Endothelial cell (in vitro differentiated cells): ENCODE data around the gene KCNH2. TPM values are rescaled to one million over a fixed set of nuclear protein-coding genes. Genes with fewer than 3 reads are reported as not detected.
"Not testable (repeated sequence)": the region's sequence is repeated elsewhere in the genome, so short reads cannot be mapped to it uniquely, and the experiment has no call there.

ENCODE experiments used
- DNase-seq: peaks from one replicate; pipeline ENCODE4 v3.0.0; 2021; ENCODE audit warnings: low spot score
- H3K27ac Mint-ChIP-seq: one replicate; pipeline ENCODE4 v1.8.0; 2021; ENCODE audit warnings: mixed read lengths, inconsistent platforms; ENCODE audit not compliant: unreplicated experiment
- H3K27me3 Mint-ChIP-seq: one replicate; pipeline ENCODE4 v1.8.0; 2021; ENCODE audit warnings: mild to moderate bottlenecking, moderate library complexity, mixed read lengths, inconsistent platforms; ENCODE audit not compliant: unreplicated experiment
- H3K36me3 Mint-ChIP-seq: one replicate; pipeline ENCODE4 v1.8.0; 2021; ENCODE audit warnings: mild to moderate bottlenecking, low read depth, mixed read lengths, inconsistent platforms; ENCODE audit not compliant: unreplicated experiment
- H3K4me1 Mint-ChIP-seq: one replicate; pipeline ENCODE4 v1.8.0; 2021; ENCODE audit warnings: mild to moderate bottlenecking, mixed read lengths, inconsistent platforms; ENCODE audit not compliant: unreplicated experiment
- H3K4me3 Mint-ChIP-seq: one replicate; pipeline ENCODE4 v1.8.0; 2021; ENCODE audit warnings: mild to moderate bottlenecking, mixed read lengths, inconsistent platforms; ENCODE audit not compliant: unreplicated experiment
- H3K9me3 Mint-ChIP-seq: one replicate; pipeline ENCODE4 v1.8.0; 2021; ENCODE audit warnings: mixed read lengths, inconsistent platforms; ENCODE audit not compliant: unreplicated experiment
- total RNA-seq: library from RNA; stranded (reverse); fragmentation: NEBNext Ultra II Directional; extraction: Animal tissue kit (Norgen Biotek cat#: 25700); gene quantifications from one replicate; pipeline ENCODE4 v1.2.1, GENCODE V29; 2021; ENCODE audit not compliant: unreplicated experiment
- TF ChIP-seq, protein P1 (sequence below): fragments of 200-600 bp; sonication (generic); IDR thresholded peaks from one replicate; pipeline ENCODE4 v1.5.0; 2021; ENCODE audit warnings: antibody characterized with exemption; ENCODE audit not compliant: unreplicated experiment

KCNH2 gene
- total RNA-seq, 1 donor from 2014 or later, result 3.4 TPM

DNA sequence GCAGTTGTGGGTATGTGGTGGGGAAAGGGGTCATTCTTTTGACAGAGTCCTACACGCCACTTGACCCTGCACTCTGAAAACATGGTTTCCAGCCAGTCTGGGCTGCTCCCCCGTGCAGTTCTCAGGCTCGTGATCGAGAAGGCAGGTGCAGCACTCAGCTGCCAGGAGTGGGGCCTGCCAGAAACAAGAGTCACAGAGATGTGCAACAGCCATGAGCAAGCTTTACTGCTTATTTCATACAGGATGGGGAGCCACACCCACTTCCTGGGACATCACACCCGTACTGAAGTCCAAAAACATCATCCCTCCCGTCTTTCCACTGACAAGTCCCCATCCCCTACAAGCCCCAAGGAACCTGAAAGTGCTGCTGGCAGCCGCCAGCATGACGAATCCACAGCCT, 36.8 kb upstream of the KCNH2 start:
- Mint-ChIP-seq H3K27ac (peak overlapping the region; percentile 61), H3K4me1 (peaks cover 53% of the 10 kb centered on the region), H3K27me3 (peaks cover 46% of the 10 kb centered on the region), H3K4me3 (peak overlapping the region; percentile 62), H3K9me3 (no peaks in the 10 kb centered on the region), H3K36me3 (peaks cover 35% of the 10 kb centered on the region)
- no peak for DNase-seq
- TF ChIP-seq, protein P1, sequence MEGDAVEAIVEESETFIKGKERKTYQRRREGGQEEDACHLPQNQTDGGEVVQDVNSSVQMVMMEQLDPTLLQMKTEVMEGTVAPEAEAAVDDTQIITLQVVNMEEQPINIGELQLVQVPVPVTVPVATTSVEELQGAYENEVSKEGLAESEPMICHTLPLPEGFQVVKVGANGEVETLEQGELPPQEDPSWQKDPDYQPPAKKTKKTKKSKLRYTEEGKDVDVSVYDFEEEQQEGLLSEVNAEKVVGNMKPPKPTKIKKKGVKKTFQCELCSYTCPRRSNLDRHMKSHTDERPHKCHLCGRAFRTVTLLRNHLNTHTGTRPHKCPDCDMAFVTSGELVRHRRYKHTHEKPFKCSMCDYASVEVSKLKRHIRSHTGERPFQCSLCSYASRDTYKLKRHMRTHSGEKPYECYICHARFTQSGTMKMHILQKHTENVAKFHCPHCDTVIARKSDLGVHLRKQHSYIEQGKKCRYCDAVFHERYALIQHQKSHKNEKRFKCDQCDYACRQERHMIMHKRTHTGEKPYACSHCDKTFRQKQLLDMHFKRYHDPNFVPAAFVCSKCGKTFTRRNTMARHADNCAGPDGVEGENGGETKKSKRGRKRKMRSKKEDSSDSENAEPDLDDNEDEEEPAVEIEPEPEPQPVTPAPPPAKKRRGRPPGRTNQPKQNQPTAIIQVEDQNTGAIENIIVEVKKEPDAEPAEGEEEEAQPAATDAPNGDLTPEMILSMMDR, result no peak

DNA sequence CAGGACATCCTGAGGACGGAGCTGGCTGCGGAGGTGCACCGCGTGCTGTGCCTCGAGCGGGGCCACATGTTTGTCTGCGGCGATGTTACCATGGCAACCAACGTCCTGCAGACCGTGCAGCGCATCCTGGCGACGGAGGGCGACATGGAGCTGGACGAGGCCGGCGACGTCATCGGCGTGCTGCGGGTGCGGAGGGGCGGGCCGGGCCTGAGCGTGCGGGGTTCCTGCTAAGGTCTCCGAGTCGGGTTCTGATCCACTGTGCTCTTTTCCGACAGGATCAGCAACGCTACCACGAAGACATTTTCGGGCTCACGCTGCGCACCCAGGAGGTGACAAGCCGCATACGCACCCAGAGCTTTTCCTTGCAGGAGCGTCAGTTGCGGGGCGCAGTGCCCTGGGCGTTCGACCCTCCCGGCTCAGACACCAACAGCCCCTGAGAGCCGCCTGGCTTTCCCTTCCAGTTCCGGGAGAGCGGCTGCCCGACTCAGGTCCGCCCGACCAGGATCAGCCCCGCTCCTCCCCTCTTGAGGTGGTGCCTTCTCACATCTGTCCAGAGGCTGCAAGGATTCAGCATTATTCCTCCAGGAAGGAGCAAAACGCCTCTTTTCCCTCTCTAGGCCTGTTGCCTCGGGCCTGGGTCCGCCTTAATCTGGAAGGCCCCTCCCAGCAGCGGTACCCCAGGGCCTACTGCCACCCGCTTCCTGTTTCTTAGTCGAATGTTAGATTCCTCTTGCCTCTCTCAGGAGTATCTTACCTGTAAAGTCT, 35.8 kb upstream of the KCNH2 start:
- H3K4me1 Mint-ChIP-seq, result peaks cover 48% of the 10 kb centered on the region
- H3K27me3 Mint-ChIP-seq, result peaks cover 39% of the 10 kb centered on the region

DNA sequence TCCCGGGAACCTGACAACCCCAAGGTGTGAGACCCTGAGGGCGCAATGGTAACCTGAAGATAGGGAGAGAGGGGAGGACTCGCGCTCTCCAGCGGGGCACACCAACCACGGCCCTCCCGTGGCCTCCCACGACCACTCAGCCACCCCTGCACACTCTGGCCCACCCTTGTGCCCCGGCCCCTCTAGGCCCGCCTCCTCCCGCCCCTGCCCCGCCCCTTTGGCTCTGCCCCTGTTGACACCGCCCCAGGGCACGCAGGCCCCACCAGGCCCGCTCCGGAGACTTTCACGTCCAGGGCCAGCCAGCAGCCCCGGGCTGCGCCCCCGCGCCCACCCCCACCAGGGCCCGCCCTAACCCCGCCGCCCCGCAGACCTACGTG, 35.2 kb upstream of the KCNH2 start:
- DNase-seq, result no peak
- no peak overlapping the region for H3K4me3 Mint-ChIP-seq
- H3K9me3 Mint-ChIP-seq, result peaks cover 2% of the 10 kb centered on the region
- no peak overlapping the region for H3K27ac Mint-ChIP-seq
- peaks cover 41% of the 10 kb centered on the region for H3K27me3 Mint-ChIP-seq
- H3K4me1 Mint-ChIP-seq, result peaks cover 48% of the 10 kb centered on the region
- TF ChIP-seq, protein P1, result no peak
- H3K36me3 Mint-ChIP-seq, result peaks cover 37% of the 10 kb centered on the region

More for the DNA sequence above, 35.8 kb upstream of the KCNH2 start:
- H3K27ac Mint-ChIP-seq, result peak overlapping the region; percentile 86
- peak overlapping the region; percentile 89 for H3K4me3 Mint-ChIP-seq
- no peaks in the 10 kb centered on the region for H3K9me3 Mint-ChIP-seq
- DNase-seq, result peak; percentile 86
- TF ChIP-seq, protein P1, result no peak
- H3K36me3 Mint-ChIP-seq, result peaks cover 35% of the 10 kb centered on the region

DNA sequence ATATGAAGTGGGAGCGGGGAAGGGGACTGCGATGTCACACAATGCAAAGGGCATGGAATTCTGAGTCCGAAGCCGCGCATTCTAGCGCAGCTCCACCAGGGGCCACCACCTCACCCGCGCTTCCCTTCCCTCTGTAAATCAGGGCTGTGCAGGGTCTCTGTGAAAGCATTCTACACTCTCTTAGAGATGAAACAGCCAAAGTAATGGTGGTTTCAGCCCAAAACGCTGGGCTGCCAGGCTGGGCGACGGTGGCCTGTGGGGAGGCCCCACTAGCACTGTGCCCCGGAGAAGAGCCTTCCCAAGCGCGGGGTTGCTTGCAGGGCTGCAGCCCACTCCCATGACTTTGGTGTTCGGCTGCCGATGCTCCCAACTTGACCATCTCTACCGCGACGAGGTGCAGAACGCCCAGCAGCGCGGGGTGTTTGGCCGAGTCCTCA, 34.8 kb upstream of the KCNH2 start:
- peak overlapping the region; percentile 98 for H3K27ac Mint-ChIP-seq
- peaks cover 50% of the 10 kb centered on the region for H3K4me1 Mint-ChIP-seq
- peaks cover 41% of the 10 kb centered on the region for H3K36me3 Mint-ChIP-seq
- TF ChIP-seq, protein P1, result no peak
- H3K9me3 Mint-ChIP-seq, result peaks cover 6% of the 10 kb centered on the region
- DNase-seq, result peak; percentile 67
- peaks cover 42% of the 10 kb centered on the region for H3K27me3 Mint-ChIP-seq
- H3K4me3 Mint-ChIP-seq, result peak overlapping the region; percentile 88

- DNase-seq, result no peak
- Mint-ChIP-seq H3K27me3 (peaks cover 36% of the 10 kb centered on the region), H3K4me3 (peak overlapping the region; percentile 88), H3K4me1 (peaks cover 50% of the 10 kb centered on the region), H3K9me3 (peaks cover 6% of the 10 kb centered on the region), H3K36me3 (peaks cover 37% of the 10 kb centered on the region), H3K27ac (peak overlapping the region; percentile 98)
- TF ChIP-seq, protein P1, result no peak
These were observed 34.0 kb upstream of the KCNH2 start for GRCh38 chr7:151012031-151012692.

- DNase-seq, H3K9me3 Mint-ChIP-seq: not testable (repeated sequence)
- peak overlapping the region; percentile 98 for H3K27ac Mint-ChIP-seq
- H3K36me3 Mint-ChIP-seq, result peaks cover 37% of the 10 kb centered on the region
- peak overlapping the region; percentile 83 for H3K4me3 Mint-ChIP-seq
- peaks cover 51% of the 10 kb centered on the region for H3K4me1 Mint-ChIP-seq
- peaks cover 32% of the 10 kb centered on the region for H3K27me3 Mint-ChIP-seq
These were observed 33.5 kb upstream of the KCNH2 start for GRCh38 chr7:151011616-151012015.
